Measurements from ENCODE around the gene SUMF1.

The SUMF1 gene

GRCh38 chr3:4497005-4497692 lies 30.1 kb upstream of the SUMF1 start:
- DNase-seq, result no peak

- DNase-seq, result no peak
These were observed 29.0 kb upstream of the SUMF1 start for GRCh38 chr3:4496087-4496452.

- no peak for DNase-seq
These were observed 28.4 kb upstream of the SUMF1 start for GRCh38 chr3:4495294-4496086.

GRCh38 chr3:4494895-4495264 lies 27.8 kb upstream of the SUMF1 start:
- no peak for DNase-seq

- peak; percentile 13 for DNase-seq
These were observed 27.1 kb upstream of the SUMF1 start for GRCh38 chr3:4493941-4494894.

GRCh38 chr3:4493014-4493940 lies 26.2 kb upstream of the SUMF1 start, which contains the start of gene ITPR1:
TSS of gene ITPR1 (plus strand) at chr3:4493348. CDS start at chr3:4516492, 23,144 bp downstream.
- peak; percentile 99 for DNase-seq

- peak; percentile 63 for DNase-seq
These were observed 25.3 kb upstream of the SUMF1 start for GRCh38 chr3:4492208-4493013.

- DNase-seq, result no peak
These were observed 24.8 kb upstream of the SUMF1 start for GRCh38 chr3:4491855-4492207.

GRCh38 chr3:4478261-4478660 lies 11.2 kb upstream of the SUMF1 start:
- DNase-seq, result no peak

- no peak for DNase-seq
These were observed 9.4 kb upstream of the SUMF1 start for GRCh38 chr3:4476496-4476895.

- no peak for DNase-seq
These were observed 8.7 kb upstream of the SUMF1 start for GRCh38 chr3:4475804-4476203.

GRCh38 chr3:4474683-4475490 lies 7.8 kb upstream of the SUMF1 start:
- no peak for DNase-seq

GRCh38 chr3:4472766-4473165 lies 5.7 kb upstream of the SUMF1 start:
- DNase-seq, result no peak

- DNase-seq, result no peak
These were observed 5.2 kb upstream of the SUMF1 start for GRCh38 chr3:4472312-4472711.

GRCh38 chr3:4471907-4472306 lies 4.8 kb upstream of the SUMF1 start:
- DNase-seq, result no peak

- no peak for DNase-seq
These were observed 426 bp upstream of the SUMF1 start for GRCh38 chr3:4467522-4467867.

GRCh38 chr3:4464576-4464975 lies 2.5 kb downstream of the SUMF1 start:
- DNase-seq, result no peak

- DNase-seq, result no peak
These were observed 4.6 kb downstream of the SUMF1 start for GRCh38 chr3:4462369-4463040.

- no peak for DNase-seq
These were observed 5.5 kb downstream of the SUMF1 start for GRCh38 chr3:4461468-4462090.

Measured in fibroblast of skin of abdomen (primary cell).